GM19397 (cell line): ENCODE results near the gene MCTP2.
A peak's percentile ranks its signal among the peaks of the same experiment; 100 is the strongest.

Experiments
- ATAC-seq: cut with Tn5 transposase; IDR thresholded peaks from one replicate; pipeline ENCODE4 v1.9.1; 2021; ENCODE audit warnings: mild to moderate bottlenecking, moderate library complexity; ENCODE audit not compliant: unreplicated experiment

Gene MCTP2

DNA sequence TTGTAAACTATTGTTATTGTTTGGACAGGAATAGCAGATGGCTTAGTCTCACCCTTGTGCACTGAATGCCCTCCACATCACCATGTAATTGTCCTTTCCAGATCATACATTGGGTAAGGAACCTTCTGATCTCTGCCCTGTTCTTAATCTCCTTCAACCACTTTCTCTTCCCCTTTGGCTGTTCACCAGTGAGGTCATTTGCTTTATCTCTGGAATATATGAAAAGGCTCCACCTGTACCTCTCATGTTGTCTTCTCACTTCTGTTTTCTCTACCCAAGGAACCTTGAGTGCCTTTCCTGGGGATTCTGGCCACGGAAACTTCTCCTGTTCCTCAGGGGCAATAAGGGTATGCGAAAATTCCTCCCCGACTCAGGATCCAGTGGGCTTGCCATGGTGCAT is 28.5 kb downstream of the MCTP2 start:
- ATAC-seq: no peak

GRCh38 chr15:94262201-94262600 is 30.8 kb downstream of the MCTP2 start:
- ATAC-seq: no peak

DNA sequence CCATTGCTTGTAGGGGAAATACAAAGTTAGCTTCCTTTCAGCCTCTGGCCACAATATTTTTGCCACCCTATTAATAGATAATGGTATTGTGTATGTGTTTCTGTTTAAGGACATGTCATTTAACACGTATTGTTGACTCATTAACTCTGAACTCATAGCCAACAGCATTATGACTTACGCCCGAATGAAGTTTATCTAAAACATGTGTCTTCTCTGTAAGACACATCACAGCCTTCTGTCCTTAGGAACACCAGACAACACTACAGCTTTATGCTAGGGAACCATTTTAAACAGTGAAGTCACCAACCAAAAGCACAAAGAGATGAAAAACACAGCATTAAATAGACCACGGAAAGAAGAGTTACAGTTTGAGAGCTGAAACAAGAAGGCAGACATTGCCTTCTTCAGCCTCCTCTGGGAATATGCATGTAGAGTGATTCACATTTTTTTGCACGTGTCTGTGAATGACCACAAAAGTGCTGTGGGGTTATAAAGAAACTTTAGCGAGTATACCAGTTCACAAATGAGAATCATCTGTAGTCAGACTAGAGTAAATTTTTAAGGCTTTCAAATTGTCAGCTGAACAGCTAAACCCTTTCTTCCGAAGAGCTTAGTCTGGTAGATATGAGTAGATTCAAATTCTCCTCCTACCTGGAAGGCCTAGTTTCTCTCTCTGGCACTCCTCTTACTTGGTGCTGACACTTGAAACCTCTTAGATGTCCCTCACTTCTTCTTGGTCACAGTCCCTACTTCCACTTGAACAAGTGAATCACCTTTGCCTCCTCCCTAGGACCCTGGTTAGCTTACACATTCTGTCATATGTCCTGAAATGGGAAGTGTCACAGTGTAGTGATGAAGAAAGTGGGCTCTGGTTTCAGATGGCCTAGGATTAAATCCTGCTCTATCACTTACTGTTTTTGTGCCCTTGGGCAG is 32.2 kb downstream of the MCTP2 start:
- ATAC-seq: peak; percentile 71

- ATAC-seq: no peak
Measured at GRCh38 chr15:94265009-94265408, 33.6 kb downstream of the MCTP2 start.

GRCh38 chr15:94265982-94266381 is 34.6 kb downstream of the MCTP2 start:
- no peak for ATAC-seq

DNA sequence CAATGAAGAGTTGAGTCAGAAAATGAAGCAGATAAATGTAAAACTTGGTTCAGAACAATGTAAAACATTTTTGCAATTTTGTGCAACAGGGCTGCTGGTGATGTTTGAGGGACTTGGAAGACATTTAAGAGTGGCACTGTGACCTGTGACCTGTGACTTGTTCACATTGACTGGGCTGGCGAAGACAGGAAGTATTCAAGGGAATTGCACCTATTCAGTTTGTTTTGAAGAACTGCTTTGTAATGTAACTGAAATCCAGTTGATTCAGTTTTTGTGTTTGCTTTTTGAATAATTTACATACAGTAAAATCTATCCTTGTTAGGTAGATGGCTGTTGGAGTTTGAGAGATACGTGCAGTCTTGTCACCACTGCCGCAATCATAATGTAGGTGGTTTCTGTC is 35.4 kb downstream of the MCTP2 start:
- ATAC-seq: no peak

- ATAC-seq: no peak
Measured at GRCh38 chr15:94269954-94270353, 38.6 kb downstream of the MCTP2 start.

DNA sequence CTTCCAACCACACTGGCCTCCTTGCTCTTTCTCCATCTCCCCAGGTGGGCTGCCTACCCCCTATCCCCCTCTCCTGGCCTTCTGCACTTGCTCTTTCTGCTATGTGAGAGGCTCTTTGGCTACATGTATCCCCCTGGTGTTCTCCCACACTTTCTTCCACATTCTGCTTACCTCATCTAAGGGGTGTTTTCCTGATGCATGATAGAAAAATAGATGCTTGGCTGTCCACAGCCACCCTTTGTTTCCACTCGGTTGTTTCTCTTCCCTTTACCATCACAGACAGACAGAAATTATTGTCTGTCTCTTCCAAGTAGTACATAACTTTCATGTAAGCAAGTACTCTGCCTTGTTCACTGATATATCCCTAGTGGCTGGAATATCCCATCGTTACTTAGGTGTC is 39.2 kb downstream of the MCTP2 start:
- ATAC-seq: no peak

DNA sequence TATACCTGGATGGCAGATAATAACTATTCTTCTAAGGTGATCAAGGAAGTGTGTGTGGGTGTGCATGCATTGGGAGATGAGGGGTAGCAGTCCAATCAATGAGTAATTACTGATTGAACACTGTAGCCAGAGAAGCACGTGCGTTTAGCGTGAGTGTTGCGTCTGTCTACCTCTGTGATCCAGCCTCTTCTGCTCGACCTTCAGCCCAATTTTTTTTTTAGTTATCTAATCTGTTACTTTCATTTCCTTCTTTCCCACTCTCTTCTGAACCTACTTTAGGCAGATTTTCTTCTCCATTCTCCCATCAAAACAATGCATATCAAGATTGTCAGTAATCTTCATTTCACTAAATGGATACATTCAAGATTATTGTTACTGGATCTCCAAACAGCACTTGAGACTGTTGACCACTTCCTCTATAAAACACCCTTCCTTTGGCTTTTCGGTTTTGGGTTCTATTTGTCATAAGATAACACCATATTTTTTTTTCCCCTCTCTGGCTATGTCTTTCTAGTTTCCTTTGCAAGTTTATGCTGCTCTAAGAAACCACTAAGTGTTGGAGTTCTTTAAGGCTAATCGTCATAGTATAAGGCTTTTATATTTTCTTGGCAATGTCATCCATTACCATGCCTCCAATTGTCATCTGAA is 41.0 kb downstream of the MCTP2 start:
- ATAC-seq: peak; percentile 73

DNA sequence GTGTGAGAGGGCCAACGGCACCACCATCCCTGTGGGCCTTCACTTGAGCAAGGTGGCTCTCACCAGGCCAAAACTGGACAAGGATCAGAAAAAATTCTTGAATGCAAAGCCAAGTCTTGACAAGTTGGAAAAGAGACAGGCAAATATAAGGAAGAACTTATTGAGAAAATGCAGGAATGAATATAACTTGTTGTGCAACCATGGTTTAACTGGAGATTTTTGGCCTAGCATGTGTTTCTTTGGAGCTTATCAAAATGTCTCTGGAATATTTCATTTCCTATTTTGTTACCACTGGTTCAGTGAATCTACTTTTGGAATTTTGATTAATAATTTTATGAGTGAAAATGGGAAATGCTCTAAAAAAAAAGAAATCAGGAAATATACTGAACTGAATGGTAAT is 42.5 kb downstream of the MCTP2 start:
- no peak for ATAC-seq

- ATAC-seq: no peak
Measured at GRCh38 chr15:94274745-94275144, 43.4 kb downstream of the MCTP2 start.

DNA sequence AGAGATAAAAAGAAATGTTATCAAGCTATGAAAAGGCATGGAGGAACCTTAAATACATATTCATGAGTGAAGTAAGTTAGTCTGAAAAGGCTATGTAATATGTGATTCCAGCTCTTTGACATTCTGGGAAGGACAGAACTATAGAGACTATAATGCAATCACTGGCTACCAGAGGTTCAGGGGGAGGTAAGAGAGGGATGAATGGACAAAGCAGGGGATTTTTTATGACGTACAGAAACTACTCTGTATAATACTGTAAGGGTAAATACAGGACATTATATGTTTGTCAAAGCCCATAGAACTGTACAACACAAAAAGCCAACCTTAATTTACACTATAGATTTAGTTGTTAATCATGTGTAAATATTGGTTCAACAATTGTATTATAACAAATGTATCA is 46.1 kb downstream of the MCTP2 start:
- ATAC-seq: no peak

GRCh38 chr15:94279736-94280135 is 48.4 kb downstream of the MCTP2 start:
- ATAC-seq: no peak

GRCh38 chr15:94280301-94280700 is 48.9 kb downstream of the MCTP2 start:
- no peak for ATAC-seq

DNA sequence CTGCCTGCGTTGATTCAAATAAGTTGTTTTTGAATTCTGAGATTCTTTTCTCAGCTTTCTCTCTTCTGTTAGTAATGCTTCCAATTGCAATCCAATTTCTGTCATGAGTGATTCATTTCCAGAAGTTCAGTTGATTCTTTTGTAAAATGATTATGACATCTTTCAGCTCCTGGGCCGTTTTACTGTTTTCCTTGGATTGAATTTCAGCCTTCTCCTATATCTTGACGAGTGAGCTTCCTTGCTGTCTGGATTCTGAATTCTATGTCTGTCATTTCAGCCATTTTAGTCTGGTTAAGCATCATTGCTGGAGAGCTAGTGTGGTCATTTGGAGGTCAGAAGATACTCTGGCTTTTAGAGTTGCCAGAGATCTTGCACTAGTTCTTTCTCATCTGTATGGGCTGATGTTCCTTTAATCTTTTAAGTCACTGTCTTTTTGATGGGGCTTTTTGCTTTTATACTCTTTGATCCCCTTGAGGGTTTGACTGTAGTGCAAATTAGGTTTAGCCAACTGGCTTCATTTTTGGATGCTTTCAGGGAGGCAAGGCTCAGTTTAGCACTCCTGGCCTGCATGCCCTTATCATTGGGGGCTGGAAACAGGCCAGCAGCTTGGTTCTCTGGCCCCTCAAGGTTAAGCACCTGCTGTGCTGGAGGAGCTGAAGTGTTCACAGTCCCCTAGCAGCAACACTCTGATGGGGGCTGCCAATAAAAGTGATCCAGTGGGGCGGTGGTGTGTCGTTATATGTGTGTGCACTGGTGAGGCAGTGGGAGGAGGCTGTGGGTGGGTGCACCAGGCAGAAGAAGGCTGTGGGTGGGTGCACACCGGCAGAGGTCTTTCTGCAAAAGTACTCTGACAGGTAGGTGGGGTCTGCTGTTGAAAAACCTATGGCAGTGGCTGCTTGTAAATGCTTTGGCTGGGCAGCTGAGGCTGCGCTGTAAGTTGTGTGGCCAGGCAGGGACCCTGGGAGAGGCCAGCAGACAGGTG is 51.2 kb downstream of the MCTP2 start:
- no peak for ATAC-seq

DNA sequence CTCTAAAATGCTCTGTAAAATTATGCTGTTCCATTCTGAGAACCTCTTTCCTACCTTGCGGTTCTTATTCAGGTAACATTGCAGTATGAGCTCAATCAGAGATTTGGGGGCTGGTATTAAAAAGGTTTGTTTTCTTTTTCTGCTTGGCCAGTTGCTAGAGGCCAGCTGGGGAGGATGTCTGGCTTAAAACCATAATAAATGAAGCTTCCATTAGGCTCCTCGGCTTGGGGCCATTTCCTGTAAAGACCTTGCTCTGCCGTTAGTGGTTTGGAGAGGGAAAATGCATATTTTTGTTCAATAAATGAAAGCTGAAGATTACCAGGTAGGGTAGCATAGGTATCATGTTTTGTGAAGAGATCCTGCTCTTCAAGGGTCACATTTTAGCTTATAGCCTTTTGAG is 55.2 kb downstream of the MCTP2 start:
- no peak for ATAC-seq

GRCh38 chr15:94287794-94288246 is 56.5 kb downstream of the MCTP2 start:
- peak; percentile 97 for ATAC-seq

- no peak for ATAC-seq
Measured at GRCh38 chr15:94290730-94291129, 59.4 kb downstream of the MCTP2 start.

DNA sequence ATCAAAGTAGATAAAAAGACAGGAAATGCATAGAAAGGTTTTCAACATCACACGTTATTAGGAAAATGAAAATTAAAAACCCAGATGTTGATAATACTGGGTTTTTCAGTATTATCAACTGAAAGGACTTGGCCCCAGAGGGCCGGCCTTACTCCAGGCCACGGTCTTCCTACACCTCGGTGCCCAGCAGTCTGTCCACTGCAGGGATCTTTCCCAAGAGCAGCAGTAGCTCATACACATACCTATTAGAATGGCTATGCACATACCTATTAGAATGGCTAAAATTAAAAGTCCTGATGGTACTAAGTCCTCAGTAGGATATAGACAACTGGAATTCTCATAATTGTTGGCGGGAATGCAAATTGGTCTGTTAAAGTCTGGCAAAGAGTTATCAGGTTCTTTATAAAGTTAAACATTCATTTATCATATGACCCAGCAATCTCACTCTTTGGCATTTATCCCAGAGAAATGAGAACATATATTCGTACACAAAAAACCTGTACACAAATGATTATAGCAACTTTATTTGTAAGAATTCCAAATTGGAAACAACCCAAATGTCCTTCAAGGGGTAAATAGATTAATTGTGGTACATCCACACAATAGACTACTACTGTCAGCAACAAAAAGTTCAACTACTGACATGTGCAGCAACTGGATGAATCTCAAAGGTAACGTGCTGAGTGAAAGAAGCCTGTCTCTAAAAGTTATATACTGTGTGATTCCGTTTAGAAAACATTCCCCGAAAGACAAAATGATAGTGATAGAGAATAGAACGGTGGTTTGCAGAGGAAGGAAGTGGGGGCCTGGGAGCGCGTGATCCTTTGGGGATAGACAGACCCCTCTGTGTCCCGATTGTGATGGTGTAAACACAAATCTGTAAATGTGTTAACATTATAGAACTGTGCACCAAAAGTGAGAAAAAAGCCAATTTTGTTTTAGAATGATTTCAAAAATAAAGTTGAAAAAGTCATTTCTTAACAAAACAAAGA is 62.3 kb downstream of the MCTP2 start:
- no peak for ATAC-seq

GRCh38 chr15:94294556-94294955 is 63.2 kb downstream of the MCTP2 start:
- ATAC-seq: no peak
